Forelimb muscle (tissue), 1 donor: Measurements from ENCODE around the gene RNF39. TPM values are rescaled to one million over a fixed set of nuclear protein-coding genes. Genes with fewer than 3 reads are reported as not detected.
A peak's percentile ranks its signal among the peaks of the same experiment; 100 is the strongest.
"Not testable (repeated sequence)": the region's sequence is repeated elsewhere in the genome, so short reads cannot be mapped to it uniquely, and the experiment has no call there.

Experiments
- DNase-seq: peaks from one replicate; pipeline ENCODE4 v3.0.0-alpha.2; 2013; ENCODE audit warnings: low read depth
- polyA plus RNA-seq: library from polyadenylated mRNA; unstranded; fragments of 120-200 nt; gene quantifications from one replicate; pipeline ENCODE4 v1.2.1, GENCODE V29; 2013; ENCODE audit not compliant: insufficient read length

RNF39 gene, protein sequence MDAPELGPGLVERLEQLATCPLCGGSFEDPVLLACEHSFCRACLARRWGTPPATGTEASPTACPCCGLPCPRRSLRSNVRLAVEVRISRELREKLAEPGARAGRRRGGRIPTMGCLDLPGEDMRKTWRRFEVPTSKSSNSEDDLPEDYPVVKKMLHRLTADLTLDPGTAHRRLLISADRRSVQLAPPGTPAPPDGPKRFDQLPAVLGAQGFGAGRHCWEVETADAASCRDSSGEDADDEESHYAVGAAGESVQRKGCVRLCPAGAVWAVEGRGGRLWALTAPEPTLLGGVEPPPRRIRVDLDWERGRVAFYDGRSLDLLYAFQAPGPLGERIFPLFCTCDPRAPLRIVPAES
- polyA plus RNA-seq, result 0.75 TPM

GRCh38 chr6:30075094-30075789 lies at the start of gene RNF39:
TSS of gene RNF39 (minus strand) at chr6:30075769. CDS start at chr6:30075585, 184 bp downstream.
- DNase-seq, result no peak

DNA sequence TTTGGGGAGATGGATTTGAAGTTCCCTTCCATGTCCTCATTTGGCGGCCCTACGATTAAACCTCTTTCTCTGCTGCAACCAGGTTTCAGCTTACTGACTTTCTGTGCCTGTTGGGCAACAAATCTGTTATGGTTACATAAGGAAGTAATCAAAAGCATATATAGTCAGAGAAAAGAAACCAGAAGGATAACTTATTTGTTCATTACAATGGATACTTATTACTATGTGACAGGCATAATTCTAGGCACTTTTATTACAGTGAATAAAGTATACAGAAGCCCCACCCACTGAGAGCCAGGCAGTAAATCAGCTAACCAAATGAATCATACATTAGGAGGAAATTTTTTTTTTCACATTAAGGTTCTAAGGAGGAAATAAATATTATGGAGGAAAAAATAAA lies 46.9 kb upstream of the RNF39 start:
- DNase-seq, result no peak

DNA sequence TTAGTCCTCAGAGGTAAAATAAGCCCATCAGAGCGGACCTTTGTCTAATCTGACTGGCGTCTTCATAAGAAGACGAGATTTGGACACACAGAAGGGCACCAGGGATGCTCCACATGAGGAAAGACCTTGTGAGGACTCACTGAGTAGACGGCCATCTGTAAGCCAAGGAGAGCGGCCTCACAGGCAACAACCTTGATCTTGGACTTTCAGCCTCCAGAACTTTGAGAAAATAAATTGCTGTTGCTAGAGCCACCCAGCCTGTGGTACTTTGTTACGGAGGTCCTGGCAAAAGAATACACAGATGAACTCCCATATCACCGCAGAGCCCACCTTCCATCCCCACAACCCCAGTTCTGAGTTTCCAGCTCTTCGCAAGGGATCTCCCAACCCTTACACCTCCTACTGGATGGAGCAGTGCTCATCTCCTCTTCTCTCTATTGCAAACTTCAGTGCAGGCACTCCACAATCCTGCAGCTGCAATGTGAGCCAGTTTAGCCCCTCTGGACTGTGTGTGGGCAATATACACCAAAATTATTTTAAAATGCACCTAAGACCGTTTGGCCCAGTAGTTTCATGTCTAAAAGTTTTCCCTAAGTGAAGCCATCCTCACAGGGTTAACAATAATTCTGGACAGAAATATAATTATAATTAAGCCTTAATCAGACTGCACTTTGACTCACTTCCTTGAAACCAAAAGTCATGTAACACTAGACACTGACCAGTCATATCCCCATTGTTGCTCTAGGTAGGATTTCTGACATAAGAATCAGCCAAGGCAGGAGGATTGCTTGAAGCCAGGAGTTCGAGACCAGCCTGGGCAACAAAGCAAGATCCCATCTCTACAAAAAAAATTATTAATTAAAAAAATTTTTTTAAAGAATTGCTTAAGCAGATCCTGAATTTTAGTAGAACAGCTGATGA lies 46.1 kb upstream of the RNF39 start:
- no peak for DNase-seq

GRCh38 chr6:30118691-30119090 lies 43.1 kb upstream of the RNF39 start:
- DNase-seq, result not testable (repeated sequence)

- DNase-seq, result no peak
Measured at GRCh38 chr6:30116724-30117123, 41.2 kb upstream of the RNF39 start.

DNA sequence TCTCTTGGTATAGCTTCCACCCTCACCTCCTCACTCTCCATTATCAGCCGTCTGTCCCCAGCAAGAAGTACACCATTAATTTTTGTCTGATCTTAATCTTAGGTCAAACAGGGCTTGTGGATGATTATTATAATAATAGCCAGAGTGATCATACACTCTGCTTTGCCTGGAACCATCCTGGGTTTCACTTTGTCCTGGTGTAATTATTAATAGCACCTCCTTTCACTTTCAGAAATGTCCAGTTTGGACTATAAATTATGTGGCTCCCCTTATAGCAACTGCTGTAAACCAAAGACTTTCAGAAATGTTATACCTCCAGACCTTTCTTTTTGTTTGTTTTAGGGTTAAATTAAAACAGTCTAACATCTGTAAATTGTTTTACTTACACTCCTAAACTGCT lies 38.3 kb upstream of the RNF39 start:
- no peak for DNase-seq

DNA sequence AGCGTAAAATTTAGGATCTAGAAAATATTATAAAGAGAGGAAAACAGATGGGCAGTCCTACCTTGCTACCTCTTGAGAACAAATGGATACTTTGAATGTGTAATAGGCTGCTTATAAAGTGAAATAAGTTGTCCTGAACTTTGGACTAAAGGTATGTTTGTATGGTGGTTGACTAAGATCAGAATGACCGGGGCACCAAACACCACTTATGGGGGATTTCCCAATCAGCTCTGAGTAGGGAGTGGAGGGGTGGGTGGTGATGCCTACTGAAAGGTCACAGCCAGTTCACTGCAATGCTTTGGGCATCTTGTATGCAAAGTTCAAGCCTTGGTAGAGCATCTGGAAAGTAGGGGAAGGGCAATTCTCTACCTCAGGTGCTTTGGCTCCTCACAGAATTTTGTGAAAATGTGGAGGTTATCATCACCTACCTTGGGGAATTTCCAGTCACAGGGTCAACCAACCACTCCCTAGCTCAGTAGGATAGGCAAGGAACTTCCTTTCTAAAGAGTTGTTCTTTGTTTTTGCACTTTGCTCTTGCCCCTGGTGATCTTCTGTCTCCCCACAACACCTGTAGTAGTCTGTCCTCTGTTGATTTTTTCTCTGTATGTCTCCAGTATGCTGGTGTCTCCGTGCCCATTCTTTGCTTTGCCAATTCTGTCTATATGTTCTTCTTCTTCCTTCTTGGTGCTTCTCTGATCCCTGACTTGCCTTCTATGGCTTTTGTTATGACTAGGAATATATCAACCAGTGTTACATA lies 37.6 kb upstream of the RNF39 start, which contains the start of gene TRIM31:
Gene TRIM31, minus strand, starts transcription at position 88 of the 757 bp plus-strand sequence. CDS start 285 bp downstream, outside the sequence.
- DNase-seq, result no peak

- DNase-seq, result no peak
Measured at GRCh38 chr6:30112402-30112994, 36.9 kb upstream of the RNF39 start.

GRCh38 chr6:30111266-30111856 lies 35.8 kb upstream of the RNF39 start:
- DNase-seq, result no peak

DNA sequence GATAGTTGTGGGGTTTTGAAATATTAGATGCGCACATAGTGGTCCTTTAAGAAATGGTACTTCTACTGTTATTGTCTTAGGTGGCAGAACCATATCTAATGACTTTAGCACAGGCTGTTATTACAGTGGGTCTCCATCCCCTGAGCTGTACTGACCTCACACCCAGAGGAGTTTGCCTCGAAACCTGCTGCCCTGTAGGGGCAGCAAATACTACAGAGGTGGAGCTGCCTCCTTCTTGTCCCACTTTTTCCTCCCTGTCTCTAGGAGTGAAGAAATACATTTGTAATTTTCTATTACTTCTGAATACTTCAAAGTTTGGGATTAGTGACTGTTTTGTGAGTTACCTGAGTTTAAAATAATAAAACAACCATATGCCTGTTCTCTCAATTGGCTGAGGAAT lies 29.1 kb upstream of the RNF39 start:
- DNase-seq, result no peak

DNA sequence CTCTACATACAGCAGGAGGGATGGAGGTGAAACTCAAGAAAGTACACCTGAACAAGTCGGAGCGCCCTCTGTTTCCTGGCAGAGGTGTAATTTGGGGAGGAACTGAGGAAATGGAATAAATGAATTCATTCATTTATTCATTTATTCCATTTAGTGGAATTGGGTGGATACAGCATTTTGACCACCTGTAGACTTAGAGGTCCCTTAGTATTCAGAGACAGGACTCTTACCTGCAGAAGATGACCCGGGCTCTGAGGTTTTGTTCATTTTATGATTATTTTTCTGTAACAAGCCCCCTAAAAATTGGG lies 28.3 kb upstream of the RNF39 start:
- DNase-seq, result no peak

- DNase-seq, result peak; percentile 62
Measured at GRCh38 chr6:30102970-30103871, 27.7 kb upstream of the RNF39 start.

DNA sequence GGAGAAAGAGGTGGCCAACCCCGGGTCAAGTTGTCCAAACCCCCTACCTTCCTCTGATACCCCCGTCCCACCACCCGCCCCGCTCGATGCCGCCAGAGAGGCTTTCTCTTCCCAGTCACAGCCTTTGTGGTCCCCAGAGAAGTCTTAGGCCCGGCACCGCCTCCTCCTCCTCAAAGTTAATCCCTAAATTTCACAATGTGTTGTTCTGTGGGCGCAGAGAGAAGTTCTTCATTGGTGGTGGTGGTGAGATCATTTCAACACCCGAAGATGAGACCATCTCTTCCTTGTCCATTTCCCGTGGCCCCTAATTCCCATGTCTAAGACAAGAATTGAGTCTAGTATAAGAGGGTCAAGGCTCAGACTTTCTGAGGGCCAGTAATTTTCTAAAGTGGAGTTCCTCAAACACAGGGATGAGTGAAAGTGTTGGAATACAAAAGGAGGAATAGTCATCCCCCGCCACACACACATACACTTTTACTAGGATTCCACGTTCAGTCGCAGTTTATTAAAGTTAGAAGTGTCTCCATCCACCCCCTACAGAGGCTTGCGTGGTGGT lies 26.9 kb upstream of the RNF39 start:
- no peak for DNase-seq

GRCh38 chr6:30101444-30102413 lies 26.2 kb upstream of the RNF39 start:
- DNase-seq, result peak; percentile 39

DNA sequence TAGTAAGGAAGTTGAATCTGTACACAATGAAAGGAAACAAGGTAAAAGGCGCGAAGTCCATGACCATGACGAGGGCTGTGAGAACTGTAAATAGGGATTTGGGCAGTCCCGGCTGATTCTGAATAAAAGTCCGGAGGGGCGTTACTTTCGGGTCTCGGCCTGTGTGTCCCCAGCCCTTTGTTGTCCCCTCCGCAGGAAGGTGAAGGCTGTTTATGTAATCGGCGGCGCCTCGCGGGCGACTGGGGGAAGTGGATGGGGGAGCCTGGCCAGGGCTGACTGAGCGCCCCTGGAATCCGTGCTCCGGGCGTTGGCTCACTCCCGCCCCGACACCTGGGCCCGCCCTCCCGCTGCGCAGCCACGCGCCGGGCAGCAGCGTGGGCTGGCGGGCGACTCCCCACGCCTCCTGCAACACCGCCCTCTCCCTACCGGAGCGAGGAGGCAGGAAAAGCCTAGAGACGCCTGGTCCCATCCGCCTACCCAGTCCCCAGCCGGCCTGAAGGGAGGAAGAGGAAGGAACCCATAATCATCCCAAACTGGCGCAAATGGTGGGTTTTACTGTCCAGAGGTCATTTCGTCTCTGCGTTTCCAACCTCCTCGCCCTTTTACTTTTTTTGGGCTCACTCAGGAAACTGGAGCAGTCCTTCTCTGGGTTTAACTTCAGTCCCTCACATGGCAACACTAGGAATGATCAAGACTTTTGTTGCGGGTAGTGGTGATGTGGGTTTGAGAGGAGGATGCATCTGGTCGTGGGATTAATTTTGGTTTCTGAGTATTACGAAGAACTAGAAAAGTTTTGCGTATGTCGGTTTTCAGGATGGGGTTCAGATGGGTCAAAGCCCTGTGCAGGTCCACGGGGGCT lies 25.2 kb upstream of the RNF39 start:
- no peak for DNase-seq

DNA sequence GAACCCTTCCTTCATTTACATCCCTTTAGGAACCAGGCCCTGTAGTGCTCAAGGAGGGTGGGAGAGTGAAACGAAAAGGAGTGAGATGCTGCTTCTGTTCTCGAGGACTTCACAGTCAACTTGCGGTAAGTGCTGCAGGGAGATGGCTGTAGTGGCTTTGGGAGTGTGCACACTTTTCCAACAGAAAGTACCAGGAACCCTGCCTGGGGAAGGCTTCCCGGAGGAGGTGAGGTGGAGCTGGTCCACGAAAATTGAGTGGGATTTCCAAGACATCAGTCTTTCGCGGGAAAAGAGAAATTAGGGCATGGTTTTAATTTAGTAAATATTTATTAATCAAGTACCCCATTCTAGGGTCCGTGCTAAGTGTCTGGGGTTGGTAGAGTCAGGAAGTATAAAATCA lies 24.6 kb upstream of the RNF39 start:
- no peak for DNase-seq
